ENCODE measurements around the gene TBX19.

DNA sequence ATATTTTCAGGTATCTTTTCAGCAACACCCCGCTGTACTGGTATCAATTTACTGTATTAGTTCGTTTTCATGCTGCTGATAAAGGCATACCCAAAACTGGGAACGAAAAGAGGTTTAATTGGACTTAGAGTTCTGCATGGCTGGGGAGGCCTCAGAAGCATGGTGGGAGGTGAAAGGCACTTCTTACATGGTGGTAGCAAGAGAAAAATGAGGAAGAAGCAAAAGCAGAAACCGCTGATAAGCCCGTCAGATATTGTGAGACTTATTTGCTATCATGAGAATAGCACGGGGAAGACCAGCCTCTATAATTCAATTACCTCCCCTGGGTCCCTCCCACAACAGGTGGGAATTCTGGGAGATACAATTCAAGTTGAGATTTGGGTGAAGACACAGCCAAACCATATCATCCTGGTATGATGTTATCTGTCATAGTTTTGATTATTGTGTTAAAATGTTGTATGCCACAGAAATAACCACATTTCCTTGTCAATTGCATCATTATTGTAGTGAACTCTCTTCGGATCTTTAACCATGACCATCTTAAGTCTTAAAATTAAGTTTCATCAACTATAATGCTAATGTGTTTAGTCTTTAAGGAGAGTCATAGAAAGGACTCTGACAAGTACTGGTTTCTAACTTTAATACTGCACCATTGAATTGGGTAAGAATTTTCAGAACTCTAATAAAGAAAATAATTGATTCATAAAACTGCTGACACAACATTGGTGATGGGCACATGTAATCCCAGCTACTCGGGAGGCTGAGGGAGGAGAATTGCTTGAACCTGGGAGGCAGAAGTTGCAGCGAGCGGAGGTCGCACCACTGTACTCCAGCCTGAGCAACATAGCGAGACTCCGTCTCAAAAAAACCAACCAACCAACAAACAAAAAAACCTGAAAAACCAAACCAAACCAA, 58.2 kb downstream of the TBX19 start:
- TF ChIP-seq, protein P1, sequence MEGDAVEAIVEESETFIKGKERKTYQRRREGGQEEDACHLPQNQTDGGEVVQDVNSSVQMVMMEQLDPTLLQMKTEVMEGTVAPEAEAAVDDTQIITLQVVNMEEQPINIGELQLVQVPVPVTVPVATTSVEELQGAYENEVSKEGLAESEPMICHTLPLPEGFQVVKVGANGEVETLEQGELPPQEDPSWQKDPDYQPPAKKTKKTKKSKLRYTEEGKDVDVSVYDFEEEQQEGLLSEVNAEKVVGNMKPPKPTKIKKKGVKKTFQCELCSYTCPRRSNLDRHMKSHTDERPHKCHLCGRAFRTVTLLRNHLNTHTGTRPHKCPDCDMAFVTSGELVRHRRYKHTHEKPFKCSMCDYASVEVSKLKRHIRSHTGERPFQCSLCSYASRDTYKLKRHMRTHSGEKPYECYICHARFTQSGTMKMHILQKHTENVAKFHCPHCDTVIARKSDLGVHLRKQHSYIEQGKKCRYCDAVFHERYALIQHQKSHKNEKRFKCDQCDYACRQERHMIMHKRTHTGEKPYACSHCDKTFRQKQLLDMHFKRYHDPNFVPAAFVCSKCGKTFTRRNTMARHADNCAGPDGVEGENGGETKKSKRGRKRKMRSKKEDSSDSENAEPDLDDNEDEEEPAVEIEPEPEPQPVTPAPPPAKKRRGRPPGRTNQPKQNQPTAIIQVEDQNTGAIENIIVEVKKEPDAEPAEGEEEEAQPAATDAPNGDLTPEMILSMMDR (conservative IDR thresholded peaks at IDR 0.05; ENCODE audit: low read length), result no peak
- no peak for TF ChIP-seq EZH2phosphoT487 (IDR thresholded peaks at IDR 0.05; ENCODE audit: borderline replicate concordance, low read depth, low read length)
